CD4-positive, alpha-beta T cell treated with Interferon alpha-2 for 1 hour (primary cell): ENCODE measurements around the gene PRKG2.
A peak's percentile ranks its signal among the peaks of the same experiment; 100 is the strongest.

ENCODE experiments used
- DNase-seq, 2 donors: peaks; one replicate each; pipeline ENCODE4 v3.0.0-alpha.2; 2020 to 2022

PRKG2 gene

GRCh38 chr4:81085979-81086378 lies 129.0 kb downstream of the PRKG2 start:
- no peak for DNase-seq

DNA sequence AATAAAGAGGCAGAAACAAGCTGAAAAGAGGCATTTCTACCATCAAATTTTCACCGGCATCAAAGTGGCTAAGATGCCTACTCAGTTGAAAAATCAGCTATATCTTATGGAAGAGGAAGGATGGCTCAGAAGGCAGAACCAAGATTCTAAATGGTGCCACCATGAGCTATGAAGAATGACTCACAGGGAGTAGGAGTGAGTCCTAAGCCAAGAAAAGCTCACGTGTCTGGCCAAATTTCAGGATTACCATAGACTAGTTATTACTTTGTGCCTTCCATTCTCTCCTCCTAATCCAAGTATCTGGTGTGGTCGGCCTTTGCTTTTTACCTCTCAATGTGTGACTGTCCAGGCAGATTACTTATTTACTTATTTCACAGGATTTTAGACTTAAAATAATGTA lies 129.7 kb downstream of the PRKG2 start:
- DNase-seq: no peak

DNA sequence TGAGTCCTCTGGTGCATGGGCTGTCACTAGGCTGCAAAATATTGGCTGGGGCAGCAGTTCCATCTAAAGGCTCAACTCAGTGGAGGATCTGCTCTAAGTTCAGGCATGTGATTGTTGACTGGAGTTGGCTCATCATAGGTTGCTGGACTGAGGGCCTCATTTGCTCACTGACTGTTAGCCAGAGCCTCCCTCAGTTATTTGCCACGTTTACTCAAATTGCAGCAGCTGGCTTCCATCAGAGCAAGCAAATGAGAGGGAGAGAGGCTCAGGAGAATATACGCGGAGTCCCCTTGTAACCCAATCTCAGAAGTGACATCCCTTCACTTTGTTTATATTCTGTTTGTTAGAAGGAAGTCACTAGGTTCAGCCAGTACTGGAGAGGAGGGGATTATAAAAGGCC lies 130.4 kb downstream of the PRKG2 start:
- DNase-seq: no peak

DNA sequence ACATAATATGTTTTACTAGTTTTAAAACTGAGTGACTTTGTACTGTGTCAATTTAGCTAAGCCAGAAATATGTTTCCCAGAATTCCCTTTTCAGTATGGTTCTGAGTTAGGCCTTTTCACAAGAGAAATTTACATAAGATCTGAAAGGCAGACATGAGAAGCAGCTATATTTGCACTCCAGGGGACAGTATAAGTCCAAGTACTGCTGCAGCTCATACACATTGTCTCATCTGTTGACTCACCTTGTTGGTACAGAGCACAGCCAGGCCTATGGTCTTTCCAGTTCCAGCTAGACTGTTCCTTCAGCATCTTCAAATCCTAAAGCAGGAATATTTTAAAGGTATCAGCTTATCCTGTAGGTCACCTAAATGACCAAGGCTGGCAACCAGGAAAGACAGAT lies 131.0 kb downstream of the PRKG2 start:
- DNase-seq: no peak

DNA sequence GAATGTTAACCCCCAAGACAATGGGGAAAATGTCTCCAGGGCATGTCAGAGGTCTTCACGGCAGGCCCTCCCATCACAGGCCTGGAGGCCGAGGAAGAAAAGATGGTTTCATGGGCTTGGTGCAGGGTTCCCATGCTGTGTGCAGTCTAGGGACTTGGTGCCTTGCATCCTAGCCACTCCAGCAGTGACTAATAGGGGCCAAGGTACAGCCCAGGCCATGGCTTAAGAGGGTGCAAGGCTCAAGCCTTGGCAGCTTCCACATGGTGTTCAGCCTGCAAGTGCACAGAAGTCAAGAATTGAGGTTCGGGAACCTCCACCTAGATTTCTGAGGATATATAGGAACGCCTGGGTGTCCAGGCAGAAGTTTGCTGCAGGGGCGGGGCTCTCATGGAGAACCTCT lies 133.9 kb downstream of the PRKG2 start:
- no peak for DNase-seq

DNA sequence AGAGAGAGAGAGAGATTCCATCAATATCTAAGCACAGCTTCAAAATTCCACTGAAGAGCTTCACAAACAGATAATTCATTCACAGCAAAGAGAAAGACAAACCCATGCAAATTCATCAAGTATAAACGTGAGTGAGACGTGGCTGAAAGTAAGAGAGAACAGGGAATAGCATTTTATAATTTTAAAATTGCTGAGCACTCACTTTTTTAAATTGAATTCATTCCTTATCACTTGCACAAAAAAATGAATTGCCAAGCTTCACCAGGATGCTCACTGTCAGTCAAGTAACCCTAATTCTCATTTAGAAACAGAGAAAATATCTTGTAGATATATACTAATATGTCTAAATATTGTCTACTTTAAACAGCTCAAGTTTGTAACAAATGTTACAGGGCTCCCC lies 144.0 kb downstream of the PRKG2 start:
- DNase-seq: no peak

- peak; percentile 53 to 70 for DNase-seq
Observed at GRCh38 chr4:81069706-81070331, 145.2 kb downstream of the PRKG2 start.

GRCh38 chr4:81065446-81065845 lies 149.6 kb downstream of the PRKG2 start:
- DNase-seq: no peak

GRCh38 chr4:81062001-81062400 lies 153.0 kb downstream of the PRKG2 start:
- no peak for DNase-seq

- DNase-seq: no peak
Observed at GRCh38 chr4:81061344-81061730, 153.7 kb downstream of the PRKG2 start.

DNA sequence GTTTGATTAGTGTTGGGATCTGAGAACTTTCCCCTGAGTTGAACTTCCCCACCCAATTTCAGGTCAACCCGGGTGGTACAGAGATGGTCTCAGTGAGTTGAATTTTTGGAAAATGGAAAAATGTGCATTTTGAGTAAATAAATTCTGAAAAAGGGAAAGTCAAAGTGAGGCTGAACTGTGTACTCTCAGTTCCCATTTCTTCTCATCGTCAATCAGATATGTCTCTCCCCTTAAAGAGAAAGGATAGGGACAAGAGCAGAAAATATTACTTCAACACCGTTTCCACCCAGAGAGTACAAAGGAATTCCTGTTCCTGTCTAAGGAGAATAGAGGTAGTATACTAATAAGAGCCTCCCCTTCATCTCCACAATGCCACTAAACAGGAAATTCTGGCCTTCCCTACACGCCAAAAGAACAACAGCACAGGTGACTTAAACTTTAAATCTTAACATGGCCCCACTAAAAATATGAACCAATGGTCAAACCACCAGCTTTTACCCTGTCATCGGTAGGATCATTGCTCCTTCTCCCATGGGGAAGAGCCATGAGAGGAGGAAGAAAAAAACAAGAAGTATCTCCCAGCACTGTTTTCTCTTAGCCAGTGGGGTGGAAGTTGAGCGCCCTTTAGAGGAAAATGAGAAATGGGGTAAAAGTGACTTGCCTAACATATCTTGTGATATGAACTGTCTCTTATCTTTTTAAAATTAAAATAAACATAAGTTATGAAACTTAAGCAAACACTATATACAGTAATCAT lies 154.3 kb downstream of the PRKG2 start:
- no peak for DNase-seq

GRCh38 chr4:81058621-81059020 lies 156.4 kb downstream of the PRKG2 start:
- DNase-seq: no peak

GRCh38 chr4:81052119-81053068 lies 162.6 kb downstream of the PRKG2 start:
- peak; percentile 37 to 41 for DNase-seq

- no peak for DNase-seq
Observed at GRCh38 chr4:81049907-81050306, 165.1 kb downstream of the PRKG2 start.

DNA sequence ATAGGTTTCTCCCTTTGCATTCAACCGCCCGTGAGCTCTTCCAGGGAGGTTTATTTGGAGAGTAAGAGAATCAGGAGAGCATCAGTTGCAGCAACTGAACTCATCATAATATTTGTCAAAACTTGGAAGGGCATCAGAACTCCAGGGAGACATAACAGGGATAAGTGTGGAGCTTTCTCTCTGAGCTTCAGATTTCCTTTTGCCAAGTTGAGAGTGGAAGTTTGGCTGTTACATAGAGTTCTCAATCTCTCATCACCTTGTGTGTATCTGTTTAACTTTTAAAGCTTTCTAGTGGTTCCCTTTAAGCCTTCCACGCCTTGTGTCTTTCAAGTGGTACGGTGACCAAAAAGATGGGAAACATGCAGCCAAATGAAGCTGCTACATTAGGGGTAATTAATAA lies 165.7 kb downstream of the PRKG2 start:
- no peak for DNase-seq

- DNase-seq: no peak
Observed at GRCh38 chr4:81042578-81043365, 172.2 kb downstream of the PRKG2 start.

- DNase-seq: peak in 1 of 2 donors; percentile 53
Observed at GRCh38 chr4:81040012-81040659, 174.9 kb downstream of the PRKG2 start.

- DNase-seq: no peak
Observed at GRCh38 chr4:81039351-81039972, 175.6 kb downstream of the PRKG2 start.

DNA sequence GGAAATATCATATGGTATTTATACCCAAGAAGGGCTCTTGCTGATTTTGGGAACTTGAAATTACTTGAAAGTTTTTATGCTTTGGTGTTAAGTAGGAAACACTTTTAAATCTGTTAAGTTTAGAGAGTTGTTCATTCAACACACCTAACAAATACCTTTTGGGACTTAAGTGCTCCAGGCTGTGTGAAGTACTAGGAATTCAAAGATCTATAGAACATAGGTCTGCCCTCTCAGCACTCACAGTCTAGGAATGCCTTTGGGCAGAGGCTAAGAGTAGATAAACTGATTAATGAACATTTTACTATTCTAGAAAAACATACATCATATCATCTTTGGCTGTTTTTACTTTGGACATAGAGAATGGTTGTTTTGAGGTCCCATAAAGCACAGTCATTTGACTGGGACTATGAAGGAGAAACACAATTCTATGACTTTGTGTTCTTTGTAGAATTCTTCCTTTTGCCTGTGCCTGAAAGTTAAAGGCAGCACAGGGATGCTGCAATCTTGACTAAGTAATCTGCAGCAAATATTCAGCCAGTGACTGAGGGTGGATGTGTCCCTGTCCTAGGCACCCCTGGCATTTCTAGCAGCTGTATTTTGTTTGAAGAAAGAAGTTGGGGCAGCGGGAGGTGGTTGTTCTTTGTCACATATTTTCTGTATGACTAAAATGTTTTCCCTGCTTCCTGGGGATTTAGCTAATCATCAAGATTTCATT lies 176.2 kb downstream of the PRKG2 start:
- no peak for DNase-seq
